GM12878 (cell line): Measurements from ENCODE around the gene RAB35. TPM values are rescaled to one million over a fixed set of nuclear protein-coding genes. Genes with fewer than 3 reads are reported as not detected.

Source experiments
- ATAC-seq: fragments of 200-7000 bp; cut with Tn5 transposase; 3 replicates; pipeline ENCODE4 v1.9.1; 2020; ENCODE audit warnings: mild to moderate bottlenecking, moderate library complexity
- BruUV-seq: library from RNA; stranded (reverse); fragments of 400-500 nt; replicated peaks from 2 replicates; lab custom pipeline; 2021; lab: Mats Ljungman, UMichigan
- CTCF ChIA-PET: fragments of 300-600 bp; sonication (Branson Sonifier 250); formaldehyde crosslinking; extraction: SDS; loops from one replicate; lab custom pipeline; 2021; ENCODE audit warnings: inconsistent platforms; lab: Yijun Ruan, JAX
- POLR2A ChIA-PET: fragments of 350-600 bp; formaldehyde crosslinking; extraction: SDS; loops from one replicate; lab custom pipeline; 2021; ENCODE audit warnings: inconsistent platforms; lab: Charles Lee
- RAD21 ChIA-PET: fragments of 300-600 bp; sonication (Branson Sonifier 250); formaldehyde crosslinking; loops from one replicate; lab custom pipeline; 2023; ENCODE audit warnings: antibody characterized with exemption; ENCODE audit not compliant: unreplicated experiment; lab: Charles Lee
- SMC1A ChIA-PET: fragments of 300-600 bp; sonication (Branson Sonifier 250); formaldehyde crosslinking; loops from one replicate; lab custom pipeline; 2023; ENCODE audit not compliant: unreplicated experiment, uncharacterized antibody; lab: Charles Lee
- DNase-seq: peaks from one replicate; pipeline ENCODE4 v3.0.0-alpha.2; 2011; ENCODE audit warnings: low read depth, low spot score
- FAIRE-seq: peaks from 3 replicates; lab custom pipeline; 2011; peaks lifted over from hg19 to GRCh38; lab: Jason Lieb, UNC
- H2AFZ ChIP-seq: 2 replicates; pipeline ENCODE4 v1.6.0; 2011; ENCODE audit warnings: low read depth, low read length, control low read depth; ENCODE audit not compliant: control insufficient read depth
- H3K27ac ChIP-seq: 2 replicates; pipeline ENCODE4 v1.5.1; 2011; ENCODE audit warnings: control low read depth; ENCODE audit not compliant: control insufficient read depth, insufficient read depth
- H3K27me3 ChIP-seq, 2 experiments: replicated peaks in 1 of 2; 2 replicates each; pipeline versions ENCODE4 v1.6.0 to v1.6.1; 2011; ENCODE audit warnings: low read length in 1 of 2; ENCODE audit not compliant: control insufficient read depth in 2 of 2, insufficient read depth in 2 of 2
- H3K36me3 ChIP-seq, 2 experiments: 2 replicates each; pipeline ENCODE4 v1.5.1; 2011; ENCODE audit warnings: low read length in 1 of 2; ENCODE audit not compliant: control insufficient read depth in 2 of 2, insufficient read depth in 2 of 2
- H3K4me1 ChIP-seq: 2 replicates; pipeline ENCODE4 v1.6.1; 2011; ENCODE audit warnings: mild to moderate bottlenecking, low read length, moderate library complexity, mixed read lengths; ENCODE audit not compliant: control insufficient read depth, insufficient read depth
- H3K4me2 ChIP-seq: 2 replicates; pipeline ENCODE4 v1.6.0; 2011; ENCODE audit warnings: control low read depth; ENCODE audit not compliant: control insufficient read depth, insufficient read depth
- H3K4me3 ChIP-seq: fragments of 200-600 bp; sonication (generic); 2 replicates; pipeline ENCODE4 v1.5.1; 2016
- H3K79me2 ChIP-seq: 2 replicates; pipeline ENCODE4 v1.6.0; 2011; ENCODE audit warnings: low read length; ENCODE audit not compliant: control insufficient read depth, insufficient read depth
- H3K9ac ChIP-seq: 2 replicates; pipeline ENCODE4 v1.8.0; 2011; ENCODE audit warnings: low read length, control low read depth, mixed read lengths; ENCODE audit not compliant: control insufficient read depth, insufficient read depth
- H3K9me3 ChIP-seq: replicated peaks from 3 replicates; pipeline ENCODE4 v1.5.1; 2011; ENCODE audit warnings: mild to moderate bottlenecking, low read length; ENCODE audit not compliant: control insufficient read depth, insufficient read depth
- H4K20me1 ChIP-seq: 2 replicates; pipeline ENCODE4 v1.6.0; 2011; ENCODE audit not compliant: control insufficient read depth, insufficient read depth
- CREB1 ChIP-seq: IDR thresholded peaks from 2 replicates; pipeline ENCODE4 v1.6.1; 2012; ENCODE audit warnings: low read depth, mild to moderate bottlenecking, inconsistent platforms
- EED ChIP-seq: sonication (generic); IDR thresholded peaks from 2 replicates; pipeline ENCODE4 v1.6.1; 2016; ENCODE audit warnings: antibody characterized with exemption, low read depth
- ETV6 ChIP-seq, 2 experiments: fragments of 450-650 bp in 1 of 2; IDR thresholded peaks in 1 of 2; conservative IDR thresholded peaks in 1 of 2; 2 replicates each; pipeline ENCODE4 v1.6.1; 2014; ENCODE audit warnings: antibody characterized with exemption in 1 of 2, borderline replicate concordance in 1 of 2, low read depth in 1 of 2, mild to moderate bottlenecking in 1 of 2, moderate library complexity in 1 of 2
- IKZF1 ChIP-seq: fragments of 450-650 bp; conservative IDR thresholded peaks from 2 replicates; pipeline ENCODE4 v1.6.1; 2017; ENCODE audit warnings: antibody characterized with exemption, mild to moderate bottlenecking
- MYC ChIP-seq: IDR thresholded peaks from 2 replicates; pipeline ENCODE4 v1.6.1; 2011; ENCODE audit warnings: mild to moderate bottlenecking, low read length, moderate library complexity, inconsistent platforms; ENCODE audit not compliant: insufficient read depth, insufficient replicate concordance, insufficient read length, severe bottlenecking
- RUNX3 ChIP-seq: IDR thresholded peaks from 2 replicates; pipeline ENCODE4 v1.6.1; 2012; ENCODE audit warnings: low read length, inconsistent platforms
- SMAD5 ChIP-seq: IDR thresholded peaks from 2 replicates; pipeline ENCODE4 v1.6.1; 2016; ENCODE audit warnings: antibody characterized with exemption, low read depth
- SRF ChIP-seq, 2 experiments: IDR thresholded peaks; 2 replicates each; pipeline ENCODE4 v1.6.1; 2011; ENCODE audit warnings: low read depth in 2 of 2, low read length in 2 of 2, mild to moderate bottlenecking in 1 of 2, moderate library complexity in 1 of 2
- USF1 ChIP-seq: IDR thresholded peaks from 2 replicates; pipeline ENCODE4 v1.6.1; 2011; ENCODE audit warnings: borderline replicate concordance, low read depth, mild to moderate bottlenecking, moderate library complexity, mixed read lengths, low read length; ENCODE audit not compliant: insufficient read depth; ENCODE audit errors: extremely low read length
- WGBS: methylation state at CpG from one replicate; pipeline ENCODE4 v1.1.6; 2016; ENCODE audit warnings: low lambda C conversion rate; ENCODE audit not compliant: insufficient replicate concordance, insufficient coverage; ENCODE audit errors: missing lambda C conversion rate; 5-methylcytosine and 5-hydroxymethylcytosine counted together
- in situ Hi-C: fragments of 300-500 bp; cut with MboI; formaldehyde crosslinking; loops from 9 replicates; pipeline ENCODE4 v1.14.3; 2018; ENCODE audit warnings: mixed read lengths
- intact Hi-C: fragments of 100-400 bp; cut with micrococcal nuclease; formaldehyde crosslinking; loops from one replicate; pipeline ENCODE4 v1.14.2; 2022; ENCODE audit not compliant: unreplicated experiment
- polyA plus RNA-seq, 11 experiments: library from polyadenylated mRNA; depleted of rRNA in 4 of 11; unstranded in 6 of 11; stranded (reverse) in 5 of 11; fragments of >200 nt; fragmentation: Nextera tagmentation in 4 of 11; fragmentation: Illumina TruSeq in 1 of 11; extraction: Ambion mirVana in 4 of 11; extraction: Trizol in 1 of 11; gene quantifications; 1 replicate in 1 of 11; 2 replicates in 10 of 11; pipeline versions ENCODE4 v1.2.1 to v1.2.3, GENCODE V29; 2011 to 2016; ENCODE audit warnings: inconsistent platforms in 2 of 11, missing spikeins in 2 of 11, low read depth in 1 of 11
- total RNA-seq, 4 experiments: library from RNA; depleted of rRNA in 3 of 4; stranded (reverse); fragments of >200 nt in 3 of 4; fragmentation: Illumina TruSeq in 1 of 4; extraction: Trizol in 1 of 4; gene quantifications; 2 replicates each; pipeline versions ENCODE4 v1.2.1 to v1.2.3, GENCODE V29; 2013 to 2021

The RAB35 gene
- total and polyA plus RNA-seq, 10 of the 15 experiments (the other 5 are each of a cell fraction or from before 2014, with no cell fraction given), result 0.76 to 99.2 (median 43.8) TPM

DNA sequence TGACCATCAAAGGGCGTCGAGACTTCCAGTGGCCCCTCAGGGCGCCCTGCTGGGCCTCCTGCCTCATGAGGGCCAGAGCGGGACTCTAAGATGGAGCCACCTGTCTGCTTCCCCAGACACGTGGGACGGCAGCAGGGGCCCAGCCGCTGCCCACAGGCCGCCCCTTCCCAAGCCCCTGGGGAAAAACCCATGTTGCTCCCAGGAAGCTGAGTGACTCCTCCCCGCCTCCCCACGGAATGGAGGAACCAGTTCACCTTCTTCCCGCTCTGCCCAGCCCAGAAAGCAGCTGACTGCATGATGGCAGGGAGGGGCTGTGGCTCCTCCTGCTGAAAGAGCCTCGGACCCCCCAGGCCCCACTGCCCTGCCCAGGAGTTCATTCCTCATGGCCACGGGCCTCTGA lies 14.9 kb downstream of the RAB35 start:
- ChIA-PET POLR2A (interaction anchor here (1.6 kb wide), 1 partner anchor 17 kb away, joined by 6 read pairs; no protein-coding TSS in a partner anchor), SMC1A (no interaction called here), CTCF (interaction anchor here (0.9 to 1.2 kb wide), 2 partner anchors 14 to 124 kb away, joined by 3 read pairs; no protein-coding TSS in a partner anchor), RAD21 (interaction anchor here (2.0 kb wide), 1 partner anchor 9 kb away, joined by 6 read pairs; no protein-coding TSS in a partner anchor)
- Histone ChIP-seq H3K27me3 (no peaks in the 10 kb centered on the region), H3K4me3 (no peak overlapping the region), H2AFZ (no peak overlapping the region), H3K4me2 (peak overlapping the region; percentile 65), H4K20me1 (no peaks in the 10 kb centered on the region; the same call in 1 of the 2 replicates), H3K36me3 (peaks cover 38 to 67% of the 10 kb centered on the region in 2 experiments), H3K79me2 (peaks cover 49% of the 10 kb centered on the region), H3K9ac (peak overlapping the region; percentile 21; the same call in 1 of the 2 replicates), H3K9me3 (no peaks in the 10 kb centered on the region), H3K27ac (peak overlapping the region; percentile 27), H3K4me1 (peaks cover 16% of the 10 kb centered on the region)
- ATAC-seq (no peak; the same call in 2 of the 3 replicates), DNase-seq (no peak), FAIRE-seq (no peak)
- TF ChIP-seq IKZF1 (0 out of 2 replicates have a peak, but pooled peaks have one; percentile 30), ETV6 (conservative IDR thresholded peaks at IDR 0.05 in 1 of 2, IDR thresholded peaks at IDR 0.05 in 1 of 2; ENCODE audit: borderline replicate concordance in 1 of 2, low read depth in 1 of 2) (no peak), SRF (IDR thresholded peaks at IDR 0.05; ENCODE audit: low read depth in 2 of 2, low read length in 2 of 2) (no peak)
- WGBS, result 66% methylated on average over 13 of the region's 13 CpGs
- in situ Hi-C loops, result no loop called here
- BruUV-seq, result no TSS peak
- intact Hi-C loops, result no loop called here

DNA sequence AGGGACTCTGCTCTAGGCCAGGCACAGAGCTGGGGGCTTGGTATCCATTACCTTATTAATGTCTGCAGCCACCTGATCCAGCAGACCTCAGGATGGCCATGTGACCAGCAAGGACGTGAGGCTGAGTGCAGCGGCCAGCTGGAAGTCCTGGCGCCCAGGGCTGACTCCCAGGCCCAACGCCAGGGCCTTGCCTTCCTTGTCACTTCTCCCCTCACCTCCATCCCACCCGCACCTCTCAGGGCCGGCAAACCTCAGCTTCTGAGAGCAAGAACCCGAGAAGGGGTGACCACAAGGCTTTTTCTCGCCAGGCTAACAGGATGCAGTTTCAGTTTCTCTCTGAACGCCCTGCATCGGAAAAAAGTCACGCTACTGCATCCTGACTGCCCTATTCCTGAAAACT lies 15.4 kb downstream of the RAB35 start:
- no peaks in the 10 kb centered on the region for H3K9me3 ChIP-seq
- RAD21 ChIA-PET, result interaction anchor here (1.6 to 2.0 kb wide), 2 partner anchors 9 to 15 kb away, joined by 4 to 6 read pairs; partner anchors contain the start of gene RAB35
- H3K27me3 ChIP-seq, result no peaks in the 10 kb centered on the region
- H3K4me2 ChIP-seq, result peak overlapping the region; percentile 65
- H3K4me1 ChIP-seq, result peaks cover 16% of the 10 kb centered on the region
- CTCF ChIA-PET, result interaction anchor here (0.9 kb wide), 1 partner anchor 14 kb away, joined by 3 read pairs; no protein-coding TSS in a partner anchor
- in situ Hi-C loops (no loop called here), intact Hi-C loops (no loop called here)
- FAIRE-seq (no peak), ATAC-seq (peak; percentile 67), DNase-seq (no peak)
- SMC1A ChIA-PET, result interaction anchor here (1.0 kb wide), 1 partner anchor 19 kb away, joined by 3 read pairs; no protein-coding TSS in a partner anchor
- peak; percentile 63 for TF ChIP-seq EED
- TF ChIP-seq USF1, result peak; percentile 13
- TF ChIP-seq CREB1, result no peak
- no peak for TF ChIP-seq MYC
- peak; percentile 50 for TF ChIP-seq IKZF1
- TF ChIP-seq SMAD5, result no peak
- peak; percentile 79 for TF ChIP-seq RUNX3
- no TSS peak for BruUV-seq
- H3K36me3 ChIP-seq, result peaks cover 37 to 71% of the 10 kb centered on the region in 2 experiments
- no peaks in the 10 kb centered on the region; the same call in 1 of the 2 replicates for H4K20me1 ChIP-seq
- H3K9ac ChIP-seq, result peak overlapping the region; percentile 21; the same call in 1 of the 2 replicates
- POLR2A ChIA-PET, result interaction anchor here (1.6 kb wide), 1 partner anchor 18 kb away, joined by 6 read pairs; no protein-coding TSS in a partner anchor
- H3K79me2 ChIP-seq, result peaks cover 47% of the 10 kb centered on the region
- H3K4me3 ChIP-seq, result no peak overlapping the region
- H2AFZ ChIP-seq, result no peak overlapping the region
- peak overlapping the region; percentile 27 for H3K27ac ChIP-seq
- WGBS, result 26% methylated on average over 11 of the region's 11 CpGs
